Measurements from ENCODE around the gene CDC123. TPM values are rescaled to one million over a fixed set of nuclear protein-coding genes. Genes with fewer than 3 reads are reported as not detected.

CDC123 gene
- total and polyA plus RNA-seq, 8 donors: 12.2 to 26.5 (median 21.1) TPM

DNA sequence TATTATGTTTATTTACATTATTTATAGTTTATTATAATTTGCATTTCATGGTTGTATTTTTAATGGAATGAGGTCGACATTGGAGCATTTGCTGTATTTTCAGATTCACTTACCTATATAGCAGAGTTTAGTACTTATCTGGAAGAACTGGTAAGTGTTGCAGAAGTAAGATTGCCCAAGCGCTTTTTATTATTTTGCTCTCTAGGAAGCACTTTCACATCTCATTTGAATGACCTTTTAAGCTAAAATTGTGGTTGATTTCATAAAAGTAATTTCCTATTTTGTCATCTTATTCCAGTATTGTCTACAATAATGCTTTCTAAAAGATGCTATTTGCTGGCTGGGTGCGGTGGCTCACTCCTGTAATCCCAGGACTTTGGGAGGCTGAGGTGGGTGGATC lies 37.9 kb upstream of the CDC123 start:
- intact Hi-C loops (cut with DNase I): no loop called here
- peaks cover 0 to 20% (median 0%) of the 10 kb centered on the region in 3 donors for H3K36me3 ChIP-seq
- no peak for ATAC-seq

DNA sequence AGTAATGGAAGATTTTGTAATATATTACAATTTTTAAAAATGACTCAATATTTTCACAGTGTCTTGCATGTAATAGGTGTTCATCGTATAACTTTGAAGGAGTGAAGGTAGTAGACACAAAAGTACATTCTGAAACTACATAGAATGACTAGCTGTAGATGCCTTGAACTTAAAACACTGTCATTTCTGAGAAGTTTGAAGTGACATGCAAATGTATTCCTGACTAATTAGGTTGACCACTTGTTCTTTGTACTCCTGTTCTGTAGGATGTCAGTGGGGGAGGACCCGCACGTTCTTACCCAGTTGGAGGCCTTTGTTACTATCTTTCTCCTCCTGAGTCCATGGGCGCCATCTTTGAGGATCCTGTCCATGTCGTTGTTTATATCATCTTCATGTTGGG lies 35.3 kb upstream of the CDC123 start:
- TF ChIP-seq, protein P1, sequence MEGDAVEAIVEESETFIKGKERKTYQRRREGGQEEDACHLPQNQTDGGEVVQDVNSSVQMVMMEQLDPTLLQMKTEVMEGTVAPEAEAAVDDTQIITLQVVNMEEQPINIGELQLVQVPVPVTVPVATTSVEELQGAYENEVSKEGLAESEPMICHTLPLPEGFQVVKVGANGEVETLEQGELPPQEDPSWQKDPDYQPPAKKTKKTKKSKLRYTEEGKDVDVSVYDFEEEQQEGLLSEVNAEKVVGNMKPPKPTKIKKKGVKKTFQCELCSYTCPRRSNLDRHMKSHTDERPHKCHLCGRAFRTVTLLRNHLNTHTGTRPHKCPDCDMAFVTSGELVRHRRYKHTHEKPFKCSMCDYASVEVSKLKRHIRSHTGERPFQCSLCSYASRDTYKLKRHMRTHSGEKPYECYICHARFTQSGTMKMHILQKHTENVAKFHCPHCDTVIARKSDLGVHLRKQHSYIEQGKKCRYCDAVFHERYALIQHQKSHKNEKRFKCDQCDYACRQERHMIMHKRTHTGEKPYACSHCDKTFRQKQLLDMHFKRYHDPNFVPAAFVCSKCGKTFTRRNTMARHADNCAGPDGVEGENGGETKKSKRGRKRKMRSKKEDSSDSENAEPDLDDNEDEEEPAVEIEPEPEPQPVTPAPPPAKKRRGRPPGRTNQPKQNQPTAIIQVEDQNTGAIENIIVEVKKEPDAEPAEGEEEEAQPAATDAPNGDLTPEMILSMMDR (IDR thresholded peaks at IDR 0.05): no peak
- Histone ChIP-seq H3K27ac (no peak overlapping the region), H3K36me3 (peaks cover 0 to 24% (median 0%) of the 10 kb centered on the region in 3 donors), H3K4me1 (no peaks in the 10 kb centered on the region), H3K4me3 (no peak overlapping the region), H3K9me3 (peaks cover 0 to 3% (median 0%) of the 10 kb centered on the region in 4 donors), H3K27me3 (no peaks in the 10 kb centered on the region)
- 95 to 96% methylated on average over 5 of the region's 5 CpGs for WGBS, 2 donors
- no peak for ATAC-seq
- intact Hi-C loops (cut with DNase I): no loop called here
- no peak for DNase-seq
- no peak for FAIRE-seq

More for the DNA sequence above, 37.9 kb upstream of the CDC123 start:
- DNase-seq (no peak), FAIRE-seq (no peak)
- Histone ChIP-seq H3K9me3 (no peaks in the 10 kb centered on the region), H3K4me1 (no peaks in the 10 kb centered on the region), H3K27me3 (no peaks in the 10 kb centered on the region), H3K27ac (no peak overlapping the region), H3K4me3 (no peak overlapping the region)
- TF ChIP-seq, protein P1 (IDR thresholded peaks at IDR 0.05): no peak
- 89 to 93% methylated on average over 3 of the region's 3 CpGs for WGBS, 2 donors

DNA sequence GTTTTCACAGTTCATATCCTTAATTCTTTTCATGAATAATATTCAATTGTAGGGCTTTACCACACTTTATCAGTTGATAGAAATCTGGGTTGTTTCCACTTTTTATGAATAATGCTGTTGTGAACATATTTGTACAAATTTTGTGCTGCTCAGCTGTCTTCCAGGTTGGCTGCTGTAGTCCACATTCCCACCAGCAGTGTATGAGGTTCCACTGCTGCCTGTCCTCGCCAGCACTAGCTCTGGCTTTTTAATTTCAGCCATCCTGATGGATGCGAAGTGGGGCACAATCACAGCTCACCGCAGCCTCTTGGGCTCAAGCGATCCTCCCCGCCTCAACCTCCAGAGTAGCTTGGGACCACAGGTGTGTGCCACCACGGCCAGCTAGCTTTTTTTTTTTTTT lies 33.1 kb upstream of the CDC123 start:
- no peak for FAIRE-seq
- Histone ChIP-seq H3K36me3 (peaks cover 0 to 30% (median 0%) of the 10 kb centered on the region in 3 donors), H3K4me3 (no peak overlapping the region), H3K27me3 (no peaks in the 10 kb centered on the region), H3K9me3 (peaks cover 0 to 3% (median 0%) of the 10 kb centered on the region in 4 donors), H3K4me1 (no peaks in the 10 kb centered on the region), H3K27ac (no peak overlapping the region)
- no peak for DNase-seq
- TF ChIP-seq, protein P1 (IDR thresholded peaks at IDR 0.05): no peak
- intact Hi-C loops (cut with DNase I): no loop called here
- ATAC-seq: no peak
- WGBS, 2 donors: 96 to 98% methylated on average over 6 of the region's 6 CpGs

DNA sequence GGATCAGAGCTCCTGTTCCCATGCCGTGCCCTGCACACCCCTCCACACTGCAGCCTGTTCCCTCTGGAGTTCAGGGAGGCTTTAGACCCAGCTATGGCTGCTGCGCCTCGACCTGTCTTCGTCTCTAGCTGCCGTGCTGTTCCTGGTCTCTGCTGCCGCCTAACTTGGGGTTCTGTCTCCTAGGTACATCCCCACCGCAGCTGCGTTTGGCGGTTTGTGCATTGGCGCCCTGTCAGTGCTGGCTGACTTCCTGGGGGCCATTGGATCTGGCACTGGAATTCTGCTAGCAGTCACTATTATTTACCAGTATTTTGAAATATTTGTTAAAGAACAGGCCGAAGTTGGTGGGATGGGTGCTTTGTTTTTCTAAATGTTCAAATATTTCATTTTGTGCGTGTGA lies 31.9 kb upstream of the CDC123 start:
- 91 to 95% methylated on average over 12 of the region's 12 CpGs for WGBS, 2 donors
- H3K36me3 ChIP-seq: peaks cover 0 to 23% (median 0%) of the 10 kb centered on the region in 3 donors
- TF ChIP-seq, protein P1 (IDR thresholded peaks at IDR 0.05): no peak
- no peak for DNase-seq
- peaks cover 0 to 3% (median 0%) of the 10 kb centered on the region in 4 donors for H3K9me3 ChIP-seq
- H3K27me3 ChIP-seq: no peaks in the 10 kb centered on the region
- intact Hi-C loops (cut with DNase I): no loop called here
- ATAC-seq: no peak
- H3K4me3 ChIP-seq: no peak overlapping the region
- FAIRE-seq: no peak
- H3K27ac ChIP-seq: no peak overlapping the region
- no peaks in the 10 kb centered on the region for H3K4me1 ChIP-seq

DNA sequence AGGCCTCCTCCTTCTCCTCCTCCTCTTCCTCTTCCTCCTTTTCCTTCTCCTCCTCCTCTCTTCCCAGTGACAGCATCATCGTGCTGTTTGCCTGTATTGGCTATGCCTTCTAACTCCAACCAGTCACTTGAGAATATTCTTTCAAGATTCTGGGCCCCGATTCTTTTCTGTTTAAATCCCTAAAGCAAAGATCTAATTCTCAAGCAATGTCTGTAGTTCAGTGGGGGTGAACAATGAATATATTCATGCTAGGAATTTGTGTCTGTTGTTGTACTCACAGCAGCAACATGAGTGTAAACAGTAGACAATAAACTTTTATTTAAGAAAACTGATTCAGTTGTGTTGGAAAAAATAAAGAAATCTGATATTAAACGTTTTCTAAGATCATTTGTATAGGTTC lies 31.0 kb upstream of the CDC123 start:
- Histone ChIP-seq H3K4me1 (no peaks in the 10 kb centered on the region), H3K9me3 (peaks cover 0 to 3% (median 0%) of the 10 kb centered on the region in 4 donors), H3K27ac (no peak overlapping the region), H3K4me3 (no peak overlapping the region), H3K36me3 (peaks cover 0 to 28% (median 0%) of the 10 kb centered on the region in 3 donors), H3K27me3 (no peaks in the 10 kb centered on the region)
- no peak for DNase-seq
- ATAC-seq: no peak
- TF ChIP-seq, protein P1 (IDR thresholded peaks at IDR 0.05): no peak
- no peak for FAIRE-seq
- intact Hi-C loops (cut with DNase I): no loop called here
- whole genome bisulfite sequencing, 2 donors: 71 to 75% methylated on average over 3 of the region's 3 CpGs
